OCI-LY3 (cell line): ENCODE measurements around the gene RFPL3.
"Not testable (repeated sequence)": the region's sequence is repeated elsewhere in the genome, so short reads cannot be mapped to it uniquely, and the experiment has no call there.

Experiments
- H2AFZ ChIP-seq: fragments of 200-600, 300-600 bp; shearing (Covaris generic); 2 replicates; pipeline ENCODE4 v1.6.0; 2014; ENCODE audit warnings: antibody characterized with exemption, low read depth, low read length
- H3K27ac ChIP-seq: fragments of 200-600, 300-600 bp; sonication (generic); 2 replicates; pipeline ENCODE4 v1.5.1; 2014; ENCODE audit warnings: mild to moderate bottlenecking, low read length, moderate library complexity, mixed read lengths
- H3K27me3 ChIP-seq: fragments of 200-600, 300-600 bp; sonication (generic); 2 replicates; pipeline ENCODE4 v1.6.1; 2014; ENCODE audit warnings: low read depth, low read length, mixed read lengths
- H3K36me3 ChIP-seq: fragments of 200-600, 300-600 bp; sonication (generic); replicated peaks from 2 replicates; pipeline ENCODE3; 2014; ENCODE audit warnings: low read depth, low read length, mixed read lengths
- H3K4me1 ChIP-seq: fragments of 300-600, 200-600 bp; sonication (generic); 2 replicates; pipeline ENCODE4 v1.6.1; 2014; ENCODE audit warnings: low read length, mixed read lengths
- H3K4me2 ChIP-seq: fragments of 200-600, 300-600 bp; sonication (generic); 2 replicates; pipeline ENCODE4 v1.6.1; 2014; ENCODE audit warnings: low read length, mixed read lengths
- H3K4me3 ChIP-seq: fragments of 300-600, 200-600 bp; sonication (generic); 2 replicates; pipeline ENCODE4 v1.5.1; 2014; ENCODE audit warnings: antibody characterized with exemption, mild to moderate bottlenecking, low read length, moderate library complexity
- H3K79me2 ChIP-seq: fragments of 300-600, 200-600 bp; shearing (Covaris generic); 2 replicates; pipeline ENCODE4 v1.6.1; 2014; ENCODE audit warnings: mild to moderate bottlenecking, low read length, mixed read lengths
- H3K9ac ChIP-seq: fragments of 300-600, 200-600 bp; shearing (Covaris generic); 2 replicates; pipeline ENCODE4 v1.6.0; 2014; ENCODE audit warnings: mild to moderate bottlenecking, low read length, moderate library complexity
- H3K9me3 ChIP-seq: fragments of 200-600, 300-600 bp; shearing (Covaris generic); 2 replicates; pipeline ENCODE4 v1.6.1; 2014; ENCODE audit warnings: low read length, mixed read lengths; ENCODE audit not compliant: insufficient read depth
- H4K20me1 ChIP-seq: fragments of 200-600, 300-600 bp; sonication (generic); 2 replicates; pipeline ENCODE4 v1.6.1; 2016; ENCODE audit warnings: low read length, mixed read lengths; ENCODE audit not compliant: insufficient read depth
- EZH2phosphoT487 ChIP-seq: fragments of 200-600 bp; shearing (Covaris generic); IDR thresholded peaks from 2 replicates; pipeline ENCODE4 v1.6.1; 2018; ENCODE audit warnings: antibody characterized with exemption, mixed run types, low read depth
- TF ChIP-seq, protein P1 (sequence below): fragments of 200-600, 300-600 bp; sonication (generic); IDR thresholded peaks from 2 replicates; pipeline ENCODE4 v1.5.1; 2014; ENCODE audit warnings: antibody characterized with exemption, low read length, low read depth

The RFPL3 gene

DNA sequence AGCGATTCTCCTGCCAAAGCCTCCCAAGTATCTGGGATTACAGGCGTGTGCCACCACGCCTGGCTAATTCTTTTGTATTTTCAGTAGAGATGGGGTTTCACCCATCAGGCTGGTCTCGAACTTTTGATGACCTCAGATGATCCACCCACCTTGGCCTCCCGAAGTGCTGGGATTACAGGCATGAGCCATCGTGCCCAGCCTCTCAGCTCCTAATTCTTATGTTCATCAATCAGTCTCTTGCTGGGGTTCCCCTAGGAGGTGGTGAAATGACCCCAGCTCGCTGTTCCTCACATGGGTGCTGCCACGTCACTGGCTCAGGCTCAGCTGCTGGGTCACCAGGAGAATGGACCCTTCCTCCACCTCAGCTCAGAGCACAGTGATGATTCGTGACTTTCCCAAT, at the start of gene RFPL3:
Gene RFPL3, plus strand, starts transcription at position 301 of the 400 bp plus-strand sequence. CDS start 205 bp downstream, outside the sequence.
- not testable (repeated sequence) for H3K27ac ChIP-seq, H3K4me1 ChIP-seq, H3K9me3 ChIP-seq

GRCh38 chr22:32308191-32308590, 49.5 kb upstream of the RFPL3 start:
- no peak overlapping the region for H3K4me3 ChIP-seq
- no peaks in the 10 kb centered on the region for H3K79me2 ChIP-seq
- H3K4me1 ChIP-seq = no peaks in the 10 kb centered on the region
- H3K9ac ChIP-seq = no peak overlapping the region
- H2AFZ ChIP-seq = no peak overlapping the region
- H3K27ac ChIP-seq = no peak overlapping the region
- H3K36me3 ChIP-seq = no peaks in the 10 kb centered on the region
- no peaks in the 10 kb centered on the region for H4K20me1 ChIP-seq
- no peak overlapping the region for H3K4me2 ChIP-seq
- no peaks in the 10 kb centered on the region for H3K9me3 ChIP-seq
- H3K27me3 ChIP-seq = peaks cover 27% of the 10 kb centered on the region
- no peak for TF ChIP-seq EZH2phosphoT487
- TF ChIP-seq, protein P1, sequence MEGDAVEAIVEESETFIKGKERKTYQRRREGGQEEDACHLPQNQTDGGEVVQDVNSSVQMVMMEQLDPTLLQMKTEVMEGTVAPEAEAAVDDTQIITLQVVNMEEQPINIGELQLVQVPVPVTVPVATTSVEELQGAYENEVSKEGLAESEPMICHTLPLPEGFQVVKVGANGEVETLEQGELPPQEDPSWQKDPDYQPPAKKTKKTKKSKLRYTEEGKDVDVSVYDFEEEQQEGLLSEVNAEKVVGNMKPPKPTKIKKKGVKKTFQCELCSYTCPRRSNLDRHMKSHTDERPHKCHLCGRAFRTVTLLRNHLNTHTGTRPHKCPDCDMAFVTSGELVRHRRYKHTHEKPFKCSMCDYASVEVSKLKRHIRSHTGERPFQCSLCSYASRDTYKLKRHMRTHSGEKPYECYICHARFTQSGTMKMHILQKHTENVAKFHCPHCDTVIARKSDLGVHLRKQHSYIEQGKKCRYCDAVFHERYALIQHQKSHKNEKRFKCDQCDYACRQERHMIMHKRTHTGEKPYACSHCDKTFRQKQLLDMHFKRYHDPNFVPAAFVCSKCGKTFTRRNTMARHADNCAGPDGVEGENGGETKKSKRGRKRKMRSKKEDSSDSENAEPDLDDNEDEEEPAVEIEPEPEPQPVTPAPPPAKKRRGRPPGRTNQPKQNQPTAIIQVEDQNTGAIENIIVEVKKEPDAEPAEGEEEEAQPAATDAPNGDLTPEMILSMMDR = no peak

More for the DNA sequence above, at the start of gene RFPL3:
- not testable (repeated sequence) for H3K36me3 ChIP-seq, H3K79me2 ChIP-seq, H3K4me3 ChIP-seq, H3K9ac ChIP-seq, H4K20me1 ChIP-seq, H2AFZ ChIP-seq, H3K27me3 ChIP-seq, H3K4me2 ChIP-seq

DNA sequence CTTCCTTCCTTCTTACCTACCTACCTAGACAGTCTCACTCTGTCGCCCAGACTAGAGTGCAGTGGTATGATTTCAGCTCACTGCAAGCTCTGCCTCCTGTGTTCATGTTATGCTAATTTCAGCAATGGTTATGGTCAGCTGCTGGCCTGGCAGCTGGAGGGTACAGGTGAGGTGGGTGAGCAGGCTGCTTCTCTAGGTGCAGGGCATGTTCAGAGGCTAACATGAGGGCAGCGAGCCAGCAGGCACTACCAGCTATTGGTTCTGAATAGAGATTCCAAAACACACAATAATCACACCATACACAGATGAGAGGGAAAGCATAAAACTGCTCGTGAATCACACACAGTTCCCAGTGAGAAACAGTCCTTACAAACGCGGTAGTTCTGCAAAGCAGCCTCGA, 48.7 kb upstream of the RFPL3 start:
- H3K9me3 ChIP-seq = no peaks in the 10 kb centered on the region
- TF ChIP-seq, protein P1 = no peak
- TF ChIP-seq EZH2phosphoT487 = no peak
- no peak overlapping the region for H3K9ac ChIP-seq
- H3K4me3 ChIP-seq = no peak overlapping the region
- no peak overlapping the region for H3K4me2 ChIP-seq
- no peaks in the 10 kb centered on the region for H3K79me2 ChIP-seq
- no peak overlapping the region for H3K27ac ChIP-seq
- H4K20me1 ChIP-seq = no peaks in the 10 kb centered on the region
- H2AFZ ChIP-seq = no peak overlapping the region
- H3K4me1 ChIP-seq = no peaks in the 10 kb centered on the region
- no peaks in the 10 kb centered on the region for H3K36me3 ChIP-seq
- peaks cover 33% of the 10 kb centered on the region for H3K27me3 ChIP-seq

- no peak overlapping the region for H3K4me2 ChIP-seq
- H3K79me2 ChIP-seq = no peaks in the 10 kb centered on the region
- H3K9me3 ChIP-seq = no peaks in the 10 kb centered on the region
- H3K9ac ChIP-seq = no peak overlapping the region
- H2AFZ ChIP-seq = no peak overlapping the region
- H3K27me3 ChIP-seq = peaks cover 31% of the 10 kb centered on the region
- H3K4me3 ChIP-seq = no peak overlapping the region
- no peaks in the 10 kb centered on the region for H4K20me1 ChIP-seq
- no peak for TF ChIP-seq EZH2phosphoT487
- TF ChIP-seq, protein P1 = no peak
- H3K36me3 ChIP-seq = no peaks in the 10 kb centered on the region
- no peak overlapping the region for H3K27ac ChIP-seq
- no peaks in the 10 kb centered on the region for H3K4me1 ChIP-seq
Observed at GRCh38 chr22:32309585-32310251, 47.9 kb upstream of the RFPL3 start.
